ENCODE data around the gene TP53I13. TPM values are rescaled to one million over a fixed set of nuclear protein-coding genes. Genes with fewer than 3 reads are reported as not detected.
A peak's percentile ranks its signal among the peaks of the same experiment; 100 is the strongest.

TP53I13 gene
- total RNA-seq, 1 donor from 2014 or later = 31.7 TPM

- peak within 1 kb of the TSS; percentile 68 for H3K9ac ChIP-seq (ENCODE audit: low read length)
- H3K79me2 ChIP-seq (ENCODE audit: insufficient read depth, low read length) = no peaks in the 10 kb centered on the region
- H3K27me3 ChIP-seq (ENCODE audit: insufficient read depth, low read length) = peaks cover 5% of the 10 kb centered on the region
- FAIRE-seq (no peak), DNase-seq (ENCODE audit: low read depth) (peak; percentile 54)
- Mint-ChIP-seq H3K36me3 (ENCODE audit: low read depth, unreplicated experiment) (peaks cover 24% of the 10 kb centered on the region), H3K4me1 (ENCODE audit: low read depth, unreplicated experiment) (peaks cover 5% of the 10 kb centered on the region), H3K9me3 (ENCODE audit: unreplicated experiment) (no peaks in the 10 kb centered on the region), H3K4me3 (ENCODE audit: unreplicated experiment) (peak within 1 kb of the TSS; percentile 91), H3K27ac (ENCODE audit: unreplicated experiment) (no peak within 1 kb of the TSS), H3K27me3 (ENCODE audit: low read depth, unreplicated experiment) (peaks cover 23% of the 10 kb centered on the region)
- peaks cover 18% of the 10 kb centered on the region for H3K4me1 ChIP-seq (ENCODE audit: insufficient read depth, low read length)
- TF ChIP-seq EZH2 (IDR thresholded peaks at IDR 0.05; ENCODE audit: insufficient read depth, low read length) (peak; percentile 33), CTCF (IDR thresholded peaks at IDR 0.05; ENCODE audit: insufficient read depth, low read depth, low read length) (no peak)
- H4K20me1 ChIP-seq (ENCODE audit: insufficient read depth, low read length) = peaks cover 12% of the 10 kb centered on the region
- H3K27ac ChIP-seq (ENCODE audit: low read depth, low read length) = no peak within 1 kb of the TSS
- H3K9me3 ChIP-seq (ENCODE audit: insufficient read depth, low read depth, low read length) = no peaks in the 10 kb centered on the region
- H2AFZ ChIP-seq (ENCODE audit: low read depth, low read length) = peak within 1 kb of the TSS; percentile 86
- H3K4me3 ChIP-seq (ENCODE audit: insufficient read depth, low read depth, low read length) = peak within 1 kb of the TSS; percentile 63
- H3K36me3 ChIP-seq (ENCODE audit: insufficient read depth, low read length) = no peaks in the 10 kb centered on the region
- H3K4me2 ChIP-seq (ENCODE audit: low read length) = peak within 1 kb of the TSS; percentile 92
Measured at GRCh38 chr17:29566473-29567303, 1.8 kb upstream of the TP53I13 start, which contains the start of gene ABHD15. ABHD15 (minus strand) TSS chr17:29567037; CDS start chr17:29566966, 71 bp downstream.

- no peak overlapping the region for H3K27ac Mint-ChIP-seq (ENCODE audit: unreplicated experiment)
- no peaks in the 10 kb centered on the region for H3K9me3 Mint-ChIP-seq (ENCODE audit: unreplicated experiment)
- TF ChIP-seq CTCF (IDR thresholded peaks at IDR 0.05; ENCODE audit: insufficient read depth, low read depth, low read length) = no peak
- TF ChIP-seq EZH2 (IDR thresholded peaks at IDR 0.05; ENCODE audit: insufficient read depth, low read length) = no peak
- Histone ChIP-seq H2AFZ (ENCODE audit: low read depth, low read length) (peak overlapping the region; percentile 86), H3K27me3 (ENCODE audit: insufficient read depth, low read length) (peaks cover 5% of the 10 kb centered on the region), H3K36me3 (ENCODE audit: insufficient read depth, low read length) (no peaks in the 10 kb centered on the region), H3K4me3 (ENCODE audit: insufficient read depth, low read depth, low read length) (peak overlapping the region; percentile 63), H3K4me2 (ENCODE audit: low read length) (peak overlapping the region; percentile 92), H3K79me2 (ENCODE audit: insufficient read depth, low read length) (no peaks in the 10 kb centered on the region), H4K20me1 (ENCODE audit: insufficient read depth, low read length) (peaks cover 12% of the 10 kb centered on the region), H3K27ac (ENCODE audit: low read depth, low read length) (no peak overlapping the region), H3K4me1 (ENCODE audit: insufficient read depth, low read length) (peaks cover 18% of the 10 kb centered on the region), H3K9ac (ENCODE audit: low read length) (peak overlapping the region; percentile 68), H3K9me3 (ENCODE audit: insufficient read depth, low read depth, low read length) (no peaks in the 10 kb centered on the region)
- FAIRE-seq = no peak
- H3K27me3 Mint-ChIP-seq (ENCODE audit: low read depth, unreplicated experiment) = peaks cover 18% of the 10 kb centered on the region
- peaks cover 18% of the 10 kb centered on the region for H3K36me3 Mint-ChIP-seq (ENCODE audit: low read depth, unreplicated experiment)
- peak overlapping the region; percentile 82 for H3K4me3 Mint-ChIP-seq (ENCODE audit: unreplicated experiment)
- H3K4me1 Mint-ChIP-seq (ENCODE audit: low read depth, unreplicated experiment) = peaks cover 5% of the 10 kb centered on the region
- DNase-seq (ENCODE audit: low read depth) = no peak
Measured at GRCh38 chr17:29567304-29567553, 1.3 kb upstream of the TP53I13 start.

All from astrocyte (in vitro differentiated cells and primary cell).